Measurements from ENCODE around the gene MRGPRF. TPM values are rescaled to one million over a fixed set of nuclear protein-coding genes. Genes with fewer than 3 reads are reported as not detected.

Gene MRGPRF
- total RNA-seq, 6 experiments from 2014 or later, result 51.4 to 74.9 (median 63.9) TPM

GRCh38 chr11:68994894-68995285, 18.2 kb downstream of the MRGPRF start:
- DNase-seq, result no peak

DNA sequence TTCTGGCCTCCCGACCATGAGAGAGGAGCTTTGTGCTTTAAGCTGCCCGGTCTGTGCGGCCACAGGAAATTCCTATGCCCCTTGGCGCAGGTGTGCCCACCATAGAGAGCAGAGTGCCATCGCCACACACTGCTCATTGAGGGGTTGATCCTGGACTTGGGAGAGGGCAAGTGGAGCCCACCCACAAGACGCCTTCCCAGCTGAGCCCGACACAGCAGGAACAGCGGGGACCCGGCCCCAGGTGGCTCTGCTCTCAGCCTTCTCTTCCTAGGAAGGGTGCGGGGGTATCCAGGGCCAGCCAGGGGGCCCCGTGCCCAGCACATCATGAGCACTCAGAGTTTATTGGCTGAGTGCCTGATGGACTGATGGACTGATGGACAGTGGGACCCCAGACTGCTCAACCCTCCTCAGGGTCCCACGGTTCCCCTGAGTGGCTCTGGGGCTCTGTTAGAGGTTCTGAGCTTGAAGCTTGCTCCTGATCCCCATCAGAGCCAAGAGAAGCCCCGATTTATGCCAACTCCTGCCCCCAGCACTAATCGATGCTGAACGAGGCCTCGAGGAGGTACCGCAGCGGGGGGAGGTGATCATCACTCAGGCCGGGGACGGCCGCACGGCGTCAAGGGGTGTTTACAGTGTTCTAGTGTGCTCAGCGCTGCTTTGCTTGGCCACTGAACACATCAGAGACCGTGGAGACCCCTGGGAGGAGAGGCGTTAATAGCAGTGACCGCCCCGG, 18.7 kb downstream of the MRGPRF start:
- Mint-ChIP-seq H3K9me3 (no peaks in the 10 kb centered on the region), H3K4me3 (no peak overlapping the region), H3K27ac (no peak overlapping the region), H3K27me3 (ENCODE audit: insufficient read depth) (peaks cover 25% of the 10 kb centered on the region), H3K36me3 (ENCODE audit: low read depth) (no peaks in the 10 kb centered on the region), H3K4me1 (ENCODE audit: low read depth) (peaks cover 14% of the 10 kb centered on the region)
- TF ChIP-seq CTCF (IDR thresholded peaks at IDR 0.05), result no peak
- DNase-seq, result no peak

More at GRCh38 chr11:68994894-68995285, 18.2 kb downstream of the MRGPRF start:
- Mint-ChIP-seq H3K27me3 (ENCODE audit: insufficient read depth) (peaks cover 20% of the 10 kb centered on the region), H3K36me3 (ENCODE audit: low read depth) (no peaks in the 10 kb centered on the region), H3K4me3 (no peak overlapping the region), H3K4me1 (ENCODE audit: low read depth) (peaks cover 16% of the 10 kb centered on the region), H3K27ac (no peak overlapping the region), H3K9me3 (no peaks in the 10 kb centered on the region)
- TF ChIP-seq CTCF (IDR thresholded peaks at IDR 0.05), result no peak

DNA sequence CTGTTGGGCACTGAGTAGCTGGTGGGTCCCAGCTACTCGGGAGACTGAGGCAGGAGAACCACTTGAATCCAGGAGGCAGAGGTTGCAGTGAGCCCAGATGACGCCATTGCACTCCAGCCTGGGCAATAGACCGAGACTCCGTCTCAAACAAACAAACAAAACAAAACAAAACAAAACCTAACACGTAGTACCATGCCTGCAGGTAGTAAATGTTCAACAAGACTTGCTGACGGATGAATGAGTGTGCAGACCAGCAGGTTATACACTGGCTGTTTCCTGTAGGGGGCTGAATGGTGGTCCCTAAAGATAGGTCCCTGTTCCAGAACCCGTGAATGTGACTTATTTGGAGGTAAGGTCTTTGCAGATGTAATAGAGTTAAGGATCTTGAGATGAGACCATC, 19.5 kb downstream of the MRGPRF start:
- no peak for DNase-seq
- no peak for TF ChIP-seq CTCF (IDR thresholded peaks at IDR 0.05)
- H3K27me3 Mint-ChIP-seq (ENCODE audit: insufficient read depth), result peaks cover 25% of the 10 kb centered on the region
- H3K4me1 Mint-ChIP-seq (ENCODE audit: low read depth), result peaks cover 7% of the 10 kb centered on the region
- H3K9me3 Mint-ChIP-seq, result no peaks in the 10 kb centered on the region
- H3K36me3 Mint-ChIP-seq (ENCODE audit: low read depth), result no peaks in the 10 kb centered on the region
- H3K27ac Mint-ChIP-seq, result no peak overlapping the region
- no peak overlapping the region for H3K4me3 Mint-ChIP-seq

DNA sequence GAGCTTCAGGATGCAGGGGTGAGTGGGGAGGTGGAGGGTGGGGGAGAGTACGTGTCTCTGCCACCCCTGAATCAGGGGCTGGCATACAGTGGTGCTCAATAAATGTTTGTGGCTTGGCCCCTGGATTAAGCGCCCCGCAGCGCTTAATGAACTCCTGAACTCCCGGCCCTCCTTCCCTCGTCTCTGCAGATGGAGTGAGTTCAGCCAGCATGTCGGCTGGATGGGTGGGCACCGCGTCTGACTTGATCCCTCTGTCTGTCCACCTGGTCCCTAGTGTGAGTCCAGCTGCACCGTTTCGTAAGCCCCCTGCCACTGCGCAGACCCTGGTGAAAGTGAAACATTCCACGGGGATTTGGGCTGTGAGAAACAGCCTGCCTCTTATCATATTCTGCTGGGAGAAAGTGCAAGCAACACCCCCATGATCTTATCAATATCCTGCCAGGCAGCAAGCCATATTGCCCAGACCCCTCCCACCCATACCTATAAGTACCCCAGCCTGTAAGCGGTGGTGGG, 20.2 kb downstream of the MRGPRF start:
- Mint-ChIP-seq H3K9me3 (no peaks in the 10 kb centered on the region), H3K36me3 (ENCODE audit: low read depth) (no peaks in the 10 kb centered on the region), H3K4me1 (ENCODE audit: low read depth) (no peaks in the 10 kb centered on the region), H3K27me3 (ENCODE audit: insufficient read depth) (peaks cover 25% of the 10 kb centered on the region), H3K27ac (no peak overlapping the region), H3K4me3 (no peak overlapping the region)
- TF ChIP-seq CTCF (IDR thresholded peaks at IDR 0.05), result no peak
- no peak for DNase-seq

GRCh38 chr11:68990995-68991780, 21.9 kb downstream of the MRGPRF start:
- Mint-ChIP-seq H3K4me1 (ENCODE audit: low read depth) (no peaks in the 10 kb centered on the region), H3K9me3 (no peaks in the 10 kb centered on the region), H3K4me3 (no peak overlapping the region), H3K27ac (no peak overlapping the region), H3K36me3 (ENCODE audit: low read depth) (no peaks in the 10 kb centered on the region; the same call in 1 of the 2 replicates), H3K27me3 (ENCODE audit: insufficient read depth) (peaks cover 27% of the 10 kb centered on the region)
- no peak for TF ChIP-seq CTCF (IDR thresholded peaks at IDR 0.05)
- DNase-seq, result no peak

Measured in HFFc6 (cell line).